Ectodermal cell (in vitro differentiated cells): ENCODE data around the gene TFB2M.
"Not testable (repeated sequence)": the region's sequence is repeated elsewhere in the genome, so short reads cannot be mapped to it uniquely, and the experiment has no call there.

Source experiments
- H3K27ac ChIP-seq: 2 replicates; pipeline ENCODE4 v1.7.0; 2013; ENCODE audit warnings: mild to moderate bottlenecking, low read depth, low read length; ENCODE audit not compliant: insufficient read depth, poor library complexity, severe bottlenecking
- H3K27me3 ChIP-seq: 2 replicates; pipeline ENCODE4 v1.7.0; 2013; ENCODE audit warnings: mild to moderate bottlenecking, low read length; ENCODE audit not compliant: insufficient read depth, control insufficient read depth, poor library complexity, severe bottlenecking
- H3K36me3 ChIP-seq: one replicate; pipeline ENCODE4 v1.7.0; 2013; ENCODE audit warnings: low read length; ENCODE audit not compliant: control insufficient read depth, insufficient read depth
- H3K4me1 ChIP-seq: one replicate; pipeline ENCODE4 v1.7.0; 2013; ENCODE audit warnings: low read length; ENCODE audit not compliant: control insufficient read depth, insufficient read depth
- H3K4me3 ChIP-seq: 2 replicates; pipeline ENCODE4 v1.7.0; 2013; ENCODE audit warnings: low read depth, low read length, control low read depth; ENCODE audit not compliant: insufficient read depth
- H3K9me3 ChIP-seq: 2 replicates; pipeline ENCODE4 v1.7.0; 2013; ENCODE audit warnings: mild to moderate bottlenecking, low read length, moderate library complexity; ENCODE audit not compliant: control insufficient read depth
- WGBS, 2 experiments: methylation state at CpG; one replicate each; pipeline ENCODE4 v1.1.7; 2013; ENCODE audit warnings: missing lambda C conversion rate in 2 of 2; 5-methylcytosine and 5-hydroxymethylcytosine counted together

Gene TFB2M

DNA sequence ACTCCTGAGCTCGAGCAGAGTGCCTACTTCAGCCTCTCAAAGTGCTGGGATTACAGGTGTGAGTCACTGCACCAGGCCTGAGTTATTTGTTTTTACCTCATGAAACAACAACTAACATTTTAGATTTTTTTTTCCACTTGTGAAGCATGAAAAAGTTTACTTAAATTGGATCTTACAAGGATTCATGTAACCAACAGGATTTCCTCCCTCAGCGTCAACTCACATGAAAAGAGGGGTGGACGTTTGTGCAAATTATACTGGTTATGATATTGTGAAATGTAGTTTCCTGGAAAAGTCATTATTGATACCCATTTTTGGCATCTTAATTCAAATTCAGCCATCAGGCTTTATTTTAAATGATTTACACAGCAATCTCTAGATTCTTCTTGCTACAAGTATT lies 6.7 kb upstream of the TFB2M start:
- Histone ChIP-seq H3K9me3 (no peaks in the 10 kb centered on the region), H3K4me3 (no peak overlapping the region), H3K27ac (no peak overlapping the region), H3K36me3 (no peaks in the 10 kb centered on the region), H3K4me1 (peaks cover 1% of the 10 kb centered on the region), H3K27me3 (no peaks in the 10 kb centered on the region)
- WGBS, 2 experiments = 88 to 96% methylated on average over 1 to 3 of the region's 3 CpGs

DNA sequence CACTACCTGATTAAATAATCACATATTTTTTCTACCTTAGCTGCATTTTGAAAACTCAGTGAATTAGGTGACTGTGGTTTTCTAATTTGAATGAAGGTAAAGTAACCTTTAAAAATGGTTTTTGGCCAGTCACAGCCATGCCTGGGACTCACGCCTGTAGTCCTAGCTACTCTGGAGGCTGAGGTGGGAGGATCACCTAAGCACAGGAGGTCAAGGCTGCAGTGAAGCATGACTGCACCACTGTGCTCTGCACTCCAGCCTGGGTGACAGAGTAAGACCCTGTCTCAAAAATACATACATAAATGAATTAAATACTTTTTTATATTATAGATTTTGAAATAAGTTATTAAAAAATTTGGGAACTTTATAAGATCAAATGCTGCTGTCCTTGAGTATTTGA lies 5.9 kb upstream of the TFB2M start:
- no peaks in the 10 kb centered on the region for H3K27me3 ChIP-seq
- peaks cover 5% of the 10 kb centered on the region for H3K4me1 ChIP-seq
- no peaks in the 10 kb centered on the region for H3K36me3 ChIP-seq
- WGBS, 2 experiments = 98 to 100% methylated on average over 1 of the region's 1 CpG
- no peak overlapping the region for H3K27ac ChIP-seq
- no peaks in the 10 kb centered on the region for H3K9me3 ChIP-seq
- no peak overlapping the region for H3K4me3 ChIP-seq

DNA sequence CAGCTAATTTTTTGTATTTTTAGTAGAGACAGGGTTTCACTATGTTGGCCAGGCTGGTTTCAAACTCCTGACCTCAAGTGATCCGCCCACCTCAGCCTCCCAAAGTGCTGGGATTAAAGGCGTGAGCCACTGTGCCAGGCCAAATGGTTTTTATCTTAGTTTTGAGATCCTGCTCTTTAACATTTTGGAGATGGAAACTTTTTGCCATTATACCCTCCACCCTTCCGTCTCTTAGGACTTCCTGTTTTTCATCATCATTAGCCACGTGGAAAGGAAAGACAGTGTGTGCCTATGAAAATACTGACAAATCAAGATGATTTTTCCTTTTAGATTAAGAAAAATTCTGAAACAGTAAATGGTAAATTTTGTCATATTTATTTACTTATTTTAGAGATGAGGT lies 5.2 kb upstream of the TFB2M start:
- H3K4me3 ChIP-seq, H3K27ac ChIP-seq, H3K9me3 ChIP-seq, H3K4me1 ChIP-seq, H3K36me3 ChIP-seq, H3K27me3 ChIP-seq: not testable (repeated sequence)
- 92 to 94% methylated on average over 4 of the region's 4 CpGs for WGBS, 2 experiments

DNA sequence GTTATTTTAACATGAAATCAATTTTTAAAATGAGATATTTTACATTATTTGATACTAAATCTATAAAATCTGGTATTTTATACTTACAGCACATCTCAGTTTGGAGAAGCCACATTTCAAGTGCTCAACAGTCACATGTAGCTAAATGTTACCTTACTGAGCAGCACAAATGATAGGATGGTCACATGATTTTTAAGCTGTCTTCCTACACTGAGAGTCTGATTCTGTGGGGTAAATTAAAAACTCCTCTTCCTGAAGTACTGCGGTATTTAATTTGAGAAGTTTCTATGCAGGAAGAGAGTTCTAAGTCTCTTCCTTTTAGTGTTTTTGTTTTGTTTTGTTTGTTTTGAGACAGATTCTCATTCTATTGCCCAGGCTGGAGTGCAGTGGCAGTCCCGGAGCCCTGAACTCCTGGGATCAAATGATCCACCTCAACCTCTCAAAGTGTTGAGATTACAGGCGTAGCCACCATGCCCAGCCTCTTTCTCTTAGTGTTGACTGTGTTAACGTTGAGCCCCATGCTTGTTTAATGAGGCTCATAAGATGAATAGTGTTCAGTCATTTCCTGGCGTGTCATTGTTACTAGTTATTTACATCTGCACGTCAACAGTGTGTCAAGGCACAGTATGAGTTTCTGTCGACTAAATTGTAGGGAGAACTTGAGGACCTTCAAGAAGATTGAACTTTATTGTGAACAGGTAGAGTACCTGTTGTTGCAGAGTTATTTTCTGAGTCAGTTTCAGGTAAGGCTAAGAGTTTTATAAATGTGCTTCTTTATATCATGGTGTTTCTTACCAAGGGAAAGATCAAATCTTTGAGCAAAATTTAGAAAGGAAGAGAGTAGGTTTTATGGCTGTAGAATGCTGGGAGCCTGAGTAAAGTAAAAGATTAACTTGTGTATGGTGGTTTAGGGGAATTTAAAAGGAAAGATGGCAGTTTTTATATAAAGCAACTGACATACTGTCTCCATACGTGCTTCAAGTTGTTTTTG lies 3.5 kb upstream of the TFB2M start:
- H3K9me3 ChIP-seq = no peaks in the 10 kb centered on the region
- peaks cover 9% of the 10 kb centered on the region for H3K4me1 ChIP-seq
- H3K4me3 ChIP-seq = no peak overlapping the region
- H3K36me3 ChIP-seq = no peaks in the 10 kb centered on the region
- no peak overlapping the region for H3K27ac ChIP-seq
- no peaks in the 10 kb centered on the region for H3K27me3 ChIP-seq
- whole genome bisulfite sequencing, 2 experiments = 85 to 86% methylated on average over 8 of the region's 8 CpGs

DNA sequence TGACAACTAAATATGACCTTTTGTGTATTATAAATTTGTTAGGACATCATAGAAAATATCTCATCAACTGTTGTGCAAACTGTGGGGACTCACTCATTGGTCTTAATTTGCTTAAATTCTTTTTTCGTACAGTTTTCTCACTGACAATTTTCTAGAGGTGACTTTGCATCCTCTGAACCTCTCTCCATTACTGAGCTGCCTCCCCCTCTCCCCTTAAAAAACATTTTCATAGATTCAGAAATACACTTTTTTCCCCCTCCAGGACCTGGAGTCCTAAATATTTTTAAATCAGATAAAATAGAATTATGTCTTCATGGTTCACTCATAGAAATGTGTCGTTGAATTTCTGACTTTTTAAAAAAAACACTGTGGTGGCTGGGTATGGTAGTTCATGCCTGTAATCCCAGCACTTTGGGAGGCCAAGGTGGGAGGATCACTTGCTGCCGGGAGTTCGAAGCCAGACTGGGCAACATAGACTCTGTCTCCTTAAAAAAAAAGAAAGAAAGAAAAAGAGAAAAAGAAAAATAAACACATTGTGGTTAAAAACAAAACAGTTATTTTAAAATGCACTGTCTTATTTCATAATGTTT lies 1.7 kb upstream of the TFB2M start:
- WGBS, 2 experiments = 86 to 88% methylated on average over 4 of the region's 4 CpGs
- Histone ChIP-seq H3K9me3 (no peaks in the 10 kb centered on the region), H3K4me3 (peak overlapping the region; percentile 89), H3K36me3 (no peaks in the 10 kb centered on the region), H3K27me3 (no peaks in the 10 kb centered on the region), H3K4me1 (peaks cover 9% of the 10 kb centered on the region), H3K27ac (no peak overlapping the region)

DNA sequence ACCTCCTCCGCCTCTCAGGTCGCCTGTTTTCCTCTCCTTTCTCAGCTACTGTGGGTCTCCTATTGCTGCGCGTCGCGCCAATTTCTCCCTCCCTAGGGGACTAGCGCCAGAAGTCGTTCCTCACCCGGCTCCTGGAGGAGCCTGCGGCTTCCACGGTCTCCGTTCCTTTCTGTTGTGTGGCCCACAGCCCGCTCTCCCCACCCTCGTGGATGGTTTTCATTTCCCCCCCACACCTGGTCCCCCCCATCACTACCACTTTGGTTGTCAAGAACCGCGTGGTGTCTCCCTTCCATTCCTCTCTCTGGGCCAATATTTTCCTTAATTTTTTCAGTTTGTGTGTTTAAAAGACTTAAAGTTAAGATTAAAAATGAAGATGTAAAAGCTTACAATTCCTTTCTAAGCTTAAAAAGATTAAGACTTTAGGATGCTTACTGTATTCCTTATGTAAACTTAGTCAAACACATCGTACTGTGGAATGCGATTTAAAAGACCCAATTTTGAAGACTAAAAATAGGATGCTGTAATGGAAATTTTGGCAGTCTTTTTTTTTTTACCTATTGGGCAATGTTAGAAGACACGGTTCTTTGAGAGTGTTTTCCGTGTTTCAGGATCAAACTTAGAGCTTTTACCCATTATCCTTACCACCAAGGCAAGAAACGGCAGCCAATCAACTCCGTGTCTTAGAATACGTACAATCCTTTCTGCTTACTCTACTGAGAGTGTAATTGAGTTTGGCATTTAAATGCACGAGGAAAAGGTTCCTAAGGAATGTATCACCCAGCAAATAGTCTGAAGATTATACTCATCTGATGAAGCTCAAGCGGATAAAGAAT lies 968 bp upstream of the TFB2M start:
- WGBS, 2 experiments = 4 to 6% methylated on average over 21 to 23 of the region's 25 CpGs
- peaks cover 9% of the 10 kb centered on the region for H3K4me1 ChIP-seq
- H3K36me3 ChIP-seq = no peaks in the 10 kb centered on the region
- H3K27ac ChIP-seq = peak overlapping the region; percentile 68
- H3K27me3 ChIP-seq = no peaks in the 10 kb centered on the region
- H3K4me3 ChIP-seq = peak overlapping the region; percentile 89
- no peaks in the 10 kb centered on the region for H3K9me3 ChIP-seq

DNA sequence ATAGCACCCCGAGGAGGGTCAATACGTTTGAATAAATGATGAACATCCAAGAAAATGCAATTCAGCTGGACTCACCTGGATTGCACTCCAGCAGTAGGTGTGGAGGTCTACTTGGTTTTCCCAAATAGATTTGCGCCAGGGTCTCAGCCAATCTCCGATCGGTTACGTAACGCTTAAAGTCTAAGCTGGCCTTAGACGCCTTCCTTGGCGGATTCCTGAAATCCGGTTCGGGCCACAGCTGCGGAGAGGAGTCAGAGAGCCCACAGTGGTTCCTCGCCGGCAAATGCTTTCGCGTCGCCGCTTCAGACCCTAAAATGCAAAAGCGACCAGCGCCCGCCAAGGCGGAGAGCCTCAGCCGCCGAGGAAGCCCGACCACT lies 322 bp downstream of the TFB2M start:
- peak overlapping the region; percentile 75 for H3K27ac ChIP-seq
- H3K4me3 ChIP-seq = peak overlapping the region; percentile 89
- H3K9me3 ChIP-seq = no peaks in the 10 kb centered on the region
- 0 to 1% methylated on average over 25 of the region's 25 CpGs for WGBS, 2 experiments
- H3K4me1 ChIP-seq = peaks cover 9% of the 10 kb centered on the region
- H3K27me3 ChIP-seq = no peaks in the 10 kb centered on the region
- no peaks in the 10 kb centered on the region for H3K36me3 ChIP-seq

DNA sequence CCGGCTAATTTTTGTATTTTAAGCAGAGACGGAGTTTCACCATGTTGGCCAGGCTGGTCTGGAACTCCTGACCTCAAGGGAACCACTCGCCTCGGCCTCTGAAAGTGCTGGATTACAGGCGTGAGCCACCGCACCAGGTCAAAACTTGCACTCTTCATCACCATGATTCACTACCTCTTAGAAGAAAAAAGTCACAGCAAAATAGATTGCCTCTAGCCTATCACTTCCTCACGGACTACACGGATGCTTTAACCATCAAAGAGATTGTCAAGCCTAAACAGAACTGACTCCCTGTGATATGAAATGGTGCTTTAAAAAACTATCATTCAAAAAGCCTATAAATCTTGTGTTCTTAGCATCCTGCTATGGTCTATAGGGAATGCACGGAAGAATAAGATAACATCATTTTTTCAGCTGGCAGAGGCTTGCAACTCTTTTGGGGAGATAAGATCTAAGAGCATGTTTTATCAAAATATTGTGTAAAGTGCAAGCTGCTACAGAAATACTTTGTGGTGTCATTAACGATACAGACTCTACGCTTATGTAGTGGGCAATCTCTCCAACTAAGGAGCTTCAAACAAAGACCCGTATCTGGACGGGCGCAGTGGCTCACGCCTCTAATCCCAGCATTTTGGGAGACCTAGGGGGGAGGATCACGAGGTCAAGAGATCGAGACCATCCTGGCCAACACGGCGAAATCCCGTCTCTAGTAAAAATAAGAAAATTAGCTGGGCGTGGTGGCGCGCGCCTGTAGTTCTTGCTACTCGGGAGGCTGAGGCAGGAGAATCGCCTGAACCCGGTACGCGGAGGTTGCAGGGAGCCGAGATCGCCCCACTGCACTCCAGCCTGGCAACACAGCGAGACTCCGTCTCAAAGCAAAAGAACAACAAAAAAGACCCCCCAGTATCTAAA lies 966 bp downstream of the TFB2M start:
- peak overlapping the region; percentile 75 for H3K27ac ChIP-seq
- no peaks in the 10 kb centered on the region for H3K9me3 ChIP-seq
- peak overlapping the region; percentile 89 for H3K4me3 ChIP-seq
- H3K27me3 ChIP-seq = no peaks in the 10 kb centered on the region
- WGBS, 2 experiments = 50 to 53% methylated on average over 32 to 33 of the region's 33 CpGs
- peaks cover 9% of the 10 kb centered on the region for H3K4me1 ChIP-seq
- no peaks in the 10 kb centered on the region for H3K36me3 ChIP-seq

DNA sequence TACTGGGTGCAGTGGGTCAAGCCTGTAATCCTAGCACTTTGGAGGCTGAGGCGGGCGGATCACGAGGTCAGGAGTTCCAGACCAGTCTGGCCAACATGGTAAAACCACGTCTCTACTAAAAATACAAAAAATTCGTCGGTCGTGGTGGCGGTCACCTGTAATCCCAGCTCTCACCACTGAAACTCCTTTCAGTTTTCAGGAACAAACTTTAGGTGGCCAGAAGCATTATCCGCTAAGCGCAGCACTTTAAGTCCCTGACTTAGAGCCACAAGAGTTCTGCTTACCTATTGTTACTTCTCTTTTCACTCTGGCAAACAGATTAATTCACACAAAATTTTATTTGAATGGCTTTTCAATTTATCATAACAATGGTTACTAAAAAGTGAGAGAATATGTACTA lies 5.2 kb downstream of the TFB2M start:
- peaks cover 11% of the 10 kb centered on the region for H3K36me3 ChIP-seq
- H3K4me1 ChIP-seq, H3K9me3 ChIP-seq, H3K27ac ChIP-seq, H3K27me3 ChIP-seq, H3K4me3 ChIP-seq: not testable (repeated sequence)
- WGBS, 2 experiments = 91 to 92% methylated on average over 10 of the region's 10 CpGs
